ENCODE results near the gene RHBG. TPM values are rescaled to one million over a fixed set of nuclear protein-coding genes. Genes with fewer than 3 reads are reported as not detected.

RHBG gene
- total RNA-seq, 1 donor from 2014 or later: under 0.01 TPM

DNA sequence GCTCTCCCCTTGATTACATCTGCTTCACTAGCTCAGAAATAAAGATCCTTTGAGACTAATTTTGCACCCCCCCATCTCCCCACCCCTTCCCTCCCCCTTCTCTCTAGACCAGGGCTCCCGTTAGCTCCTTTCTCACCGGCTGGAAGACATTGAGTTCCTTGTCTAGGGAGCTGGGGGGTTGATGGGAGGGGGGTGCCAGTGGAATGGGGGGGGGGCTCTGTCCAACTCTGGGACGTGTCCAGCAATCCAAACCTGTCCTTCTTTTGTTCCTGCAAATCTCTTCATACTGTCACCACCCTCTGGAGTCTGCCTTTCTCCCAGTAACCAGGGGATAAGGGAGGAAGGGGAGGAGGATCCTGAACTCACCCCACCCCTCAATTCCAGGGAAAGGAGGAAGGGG, 61.9 kb downstream of the RHBG start:
- FAIRE-seq: no peak
- DNase-seq (ENCODE audit: low read depth): no peak
- Histone ChIP-seq H3K27me3 (ENCODE audit: control insufficient read depth, insufficient read depth, low read length) (peaks cover 74% of the 10 kb centered on the region), H3K36me3 (ENCODE audit: control insufficient read depth, insufficient read depth, low read length) (no peaks in the 10 kb centered on the region), H3K4me3 (ENCODE audit: low read depth, low read length) (no peak overlapping the region)
- no peak for TF ChIP-seq CTCF (IDR thresholded peaks at IDR 0.05; ENCODE audit: insufficient read depth, low read length, severe bottlenecking)

GRCh38 chr1:156431366-156431765, 62.4 kb downstream of the RHBG start:
- no peak for FAIRE-seq
- TF ChIP-seq CTCF (IDR thresholded peaks at IDR 0.05; ENCODE audit: insufficient read depth, low read length, severe bottlenecking): no peak
- H3K36me3 ChIP-seq (ENCODE audit: control insufficient read depth, insufficient read depth, low read length): no peaks in the 10 kb centered on the region
- no peak for DNase-seq (ENCODE audit: low read depth)
- H3K4me3 ChIP-seq (ENCODE audit: low read depth, low read length): no peak overlapping the region
- peaks cover 74% of the 10 kb centered on the region for H3K27me3 ChIP-seq (ENCODE audit: control insufficient read depth, insufficient read depth, low read length)

GRCh38 chr1:156431769-156432668, 63.0 kb downstream of the RHBG start:
- no peaks in the 10 kb centered on the region for H3K36me3 ChIP-seq (ENCODE audit: control insufficient read depth, insufficient read depth, low read length)
- H3K4me3 ChIP-seq (ENCODE audit: low read depth, low read length): no peak overlapping the region
- TF ChIP-seq CTCF (IDR thresholded peaks at IDR 0.05; ENCODE audit: insufficient read depth, low read length, severe bottlenecking): no peak
- peaks cover 77% of the 10 kb centered on the region for H3K27me3 ChIP-seq (ENCODE audit: control insufficient read depth, insufficient read depth, low read length)
- no peak for DNase-seq (ENCODE audit: low read depth)
- no peak for FAIRE-seq

- Histone ChIP-seq H3K27me3 (ENCODE audit: control insufficient read depth, insufficient read depth, low read length) (peaks cover 81% of the 10 kb centered on the region), H3K4me3 (ENCODE audit: low read depth, low read length) (no peak overlapping the region), H3K36me3 (ENCODE audit: control insufficient read depth, insufficient read depth, low read length) (no peaks in the 10 kb centered on the region)
- no peak for DNase-seq (ENCODE audit: low read depth)
- TF ChIP-seq CTCF (IDR thresholded peaks at IDR 0.05; ENCODE audit: insufficient read depth, low read length, severe bottlenecking): no peak
- no peak for FAIRE-seq
Observed at GRCh38 chr1:156432669-156433018, 63.6 kb downstream of the RHBG start.

GRCh38 chr1:156433032-156433431, 64.0 kb downstream of the RHBG start:
- Histone ChIP-seq H3K36me3 (ENCODE audit: control insufficient read depth, insufficient read depth, low read length) (no peaks in the 10 kb centered on the region), H3K27me3 (ENCODE audit: control insufficient read depth, insufficient read depth, low read length) (peaks cover 80% of the 10 kb centered on the region), H3K4me3 (ENCODE audit: low read depth, low read length) (no peak overlapping the region)
- no peak for TF ChIP-seq CTCF (IDR thresholded peaks at IDR 0.05; ENCODE audit: insufficient read depth, low read length, severe bottlenecking)
- DNase-seq (ENCODE audit: low read depth) (no peak), FAIRE-seq (no peak)

- peaks cover 76% of the 10 kb centered on the region for H3K27me3 ChIP-seq (ENCODE audit: control insufficient read depth, insufficient read depth, low read length)
- no peak for FAIRE-seq
Observed at GRCh38 chr1:156433602-156434001, 64.6 kb downstream of the RHBG start.

More at GRCh38 chr1:156433602-156434001, 64.6 kb downstream of the RHBG start:
- DNase-seq (ENCODE audit: low read depth): no peak
- H3K4me3 ChIP-seq (ENCODE audit: low read depth, low read length): no peak overlapping the region
- TF ChIP-seq CTCF (IDR thresholded peaks at IDR 0.05; ENCODE audit: insufficient read depth, low read length, severe bottlenecking): no peak
- no peaks in the 10 kb centered on the region for H3K36me3 ChIP-seq (ENCODE audit: control insufficient read depth, insufficient read depth, low read length)

Measured in bronchial epithelial cell (primary cell).